ENCODE results near the gene CYTH3.
"Not testable (repeated sequence)": the region's sequence is repeated elsewhere in the genome, so short reads cannot be mapped to it uniquely, and the experiment has no call there.

CYTH3 gene

DNA sequence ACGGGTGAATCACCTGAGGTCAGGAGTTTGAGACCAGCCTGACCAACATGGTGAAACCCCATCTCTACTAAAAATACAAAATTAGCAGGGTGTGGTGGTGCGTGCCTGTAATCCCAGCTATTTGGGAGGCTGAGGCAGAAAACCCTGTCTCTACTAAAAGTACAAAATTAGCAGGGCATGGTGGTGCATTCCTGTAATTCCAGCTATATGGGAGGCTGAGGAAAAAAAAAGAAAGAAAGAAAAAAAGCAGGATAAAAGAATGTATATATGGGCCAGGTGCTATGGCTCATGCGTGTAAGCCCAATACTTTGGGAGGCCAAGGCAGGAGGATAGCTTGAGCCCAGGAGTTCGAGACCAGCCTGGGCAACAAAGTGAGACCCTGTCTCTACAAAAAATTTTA is 29.0 kb upstream of the CYTH3 start:
- H3K4me1 ChIP-seq (ENCODE audit: control insufficient read depth in 1 of 2, insufficient read depth in 2 of 2, low read length in 2 of 2); H3K27me3 ChIP-seq (ENCODE audit: control insufficient read depth in 1 of 2, insufficient read depth in 2 of 2, low read length in 2 of 2); H3K9me3 ChIP-seq (ENCODE audit: control insufficient read depth in 1 of 2, low read length in 2 of 2); H3K4me3 ChIP-seq (ENCODE audit: low read depth in 1 of 2, low read length in 2 of 2); H3K9ac ChIP-seq (ENCODE audit: low read depth in 1 of 2, low read length in 2 of 2); H3K36me3 ChIP-seq (ENCODE audit: control insufficient read depth in 1 of 2, insufficient read depth in 2 of 2, low read length in 2 of 2); H3K27ac ChIP-seq (ENCODE audit: low read depth, low read length): not testable (repeated sequence)

DNA sequence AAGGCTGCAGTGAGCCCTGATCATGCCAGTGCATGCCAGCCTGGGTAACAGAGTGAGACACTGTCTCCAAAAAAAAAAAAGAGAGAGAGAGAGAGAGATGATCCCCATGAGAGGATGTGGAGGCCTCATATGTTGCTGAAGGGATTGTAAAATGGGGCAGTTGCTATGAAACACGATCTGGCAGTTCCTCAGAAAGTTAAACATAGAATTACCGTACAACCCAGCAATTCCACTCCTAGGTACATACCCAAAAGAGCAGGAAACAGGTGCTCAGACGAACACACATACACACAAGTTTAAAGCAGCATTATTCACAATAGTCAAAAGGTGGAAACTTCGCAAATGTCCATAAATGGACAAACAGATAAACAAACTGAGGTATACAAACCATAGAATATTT is 27.4 kb upstream of the CYTH3 start:
- no peak overlapping the region for H3K9ac ChIP-seq (ENCODE audit: low read depth in 1 of 2, low read length in 2 of 2)
- H3K4me3 ChIP-seq (ENCODE audit: low read depth in 1 of 2, low read length in 2 of 2), result no peak overlapping the region
- no peaks in the 10 kb centered on the region for H3K4me1 ChIP-seq (ENCODE audit: control insufficient read depth in 1 of 2, insufficient read depth in 2 of 2, low read length in 2 of 2)
- no peaks in the 10 kb centered on the region for H3K36me3 ChIP-seq (ENCODE audit: control insufficient read depth in 1 of 2, insufficient read depth in 2 of 2, low read length in 2 of 2)
- H3K9me3 ChIP-seq (ENCODE audit: control insufficient read depth in 1 of 2, low read length in 2 of 2), result no peaks in the 10 kb centered on the region
- no peak overlapping the region for H3K27ac ChIP-seq (ENCODE audit: low read depth, low read length)
- no peaks in the 10 kb centered on the region for H3K27me3 ChIP-seq (ENCODE audit: control insufficient read depth in 1 of 2, insufficient read depth in 2 of 2, low read length in 2 of 2)

DNA sequence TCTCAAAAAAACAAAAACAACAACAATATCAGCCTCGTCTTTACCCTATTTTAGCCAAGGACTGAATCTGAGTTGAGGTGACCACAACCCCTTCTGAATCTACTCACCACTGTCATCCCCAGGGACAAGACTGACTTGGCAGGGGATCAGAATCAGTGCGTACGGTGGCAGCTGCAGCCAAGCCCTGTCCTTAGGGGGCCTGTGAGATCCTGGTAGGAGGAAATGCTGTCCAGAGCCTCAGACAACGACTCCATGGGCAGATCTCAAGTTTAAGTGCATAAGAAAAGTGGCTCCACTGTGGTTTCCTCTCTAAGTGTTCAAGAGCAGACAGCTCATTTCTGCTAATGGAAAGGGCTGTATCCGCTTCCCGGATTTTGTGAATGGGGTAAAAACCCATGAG is 22.4 kb upstream of the CYTH3 start:
- Histone ChIP-seq H3K9ac (ENCODE audit: low read depth in 1 of 2, low read length in 2 of 2) (no peak overlapping the region), H3K9me3 (ENCODE audit: control insufficient read depth in 1 of 2, low read length in 2 of 2) (no peaks in the 10 kb centered on the region), H3K4me3 (ENCODE audit: low read depth in 1 of 2, low read length in 2 of 2) (no peak overlapping the region), H3K36me3 (ENCODE audit: control insufficient read depth in 1 of 2, insufficient read depth in 2 of 2, low read length in 2 of 2) (no peaks in the 10 kb centered on the region), H3K27ac (ENCODE audit: low read depth, low read length) (no peak overlapping the region), H3K4me1 (ENCODE audit: control insufficient read depth in 1 of 2, insufficient read depth in 2 of 2, low read length in 2 of 2) (no peaks in the 10 kb centered on the region), H3K27me3 (ENCODE audit: control insufficient read depth in 1 of 2, insufficient read depth in 2 of 2, low read length in 2 of 2) (no peaks in the 10 kb centered on the region)

DNA sequence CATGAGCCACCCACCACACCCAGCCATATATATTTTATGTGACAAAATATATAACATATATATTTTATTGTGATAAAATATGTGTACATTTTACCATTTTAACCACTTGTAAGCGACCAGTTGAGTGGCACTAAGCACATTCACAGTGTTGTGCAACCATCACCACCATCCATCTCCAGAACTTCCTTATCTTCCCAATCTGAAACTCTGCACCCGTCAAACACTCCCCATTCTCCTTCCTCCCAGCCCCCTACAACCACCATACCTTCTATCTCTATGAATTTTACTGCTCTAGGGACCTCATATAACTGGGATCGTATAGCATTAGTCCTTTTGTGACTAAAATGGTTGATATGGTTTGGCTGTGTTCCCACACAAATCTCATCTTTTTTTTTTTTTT is 20.8 kb upstream of the CYTH3 start:
- Histone ChIP-seq H3K27me3 (ENCODE audit: control insufficient read depth in 1 of 2, insufficient read depth in 2 of 2, low read length in 2 of 2) (no peaks in the 10 kb centered on the region), H3K36me3 (ENCODE audit: control insufficient read depth in 1 of 2, insufficient read depth in 2 of 2, low read length in 2 of 2) (no peaks in the 10 kb centered on the region), H3K4me1 (ENCODE audit: control insufficient read depth in 1 of 2, insufficient read depth in 2 of 2, low read length in 2 of 2) (no peaks in the 10 kb centered on the region), H3K9me3 (ENCODE audit: control insufficient read depth in 1 of 2, low read length in 2 of 2) (no peaks in the 10 kb centered on the region), H3K9ac (ENCODE audit: low read depth in 1 of 2, low read length in 2 of 2) (no peak overlapping the region), H3K4me3 (ENCODE audit: low read depth in 1 of 2, low read length in 2 of 2) (no peak overlapping the region), H3K27ac (ENCODE audit: low read depth, low read length) (no peak overlapping the region)

DNA sequence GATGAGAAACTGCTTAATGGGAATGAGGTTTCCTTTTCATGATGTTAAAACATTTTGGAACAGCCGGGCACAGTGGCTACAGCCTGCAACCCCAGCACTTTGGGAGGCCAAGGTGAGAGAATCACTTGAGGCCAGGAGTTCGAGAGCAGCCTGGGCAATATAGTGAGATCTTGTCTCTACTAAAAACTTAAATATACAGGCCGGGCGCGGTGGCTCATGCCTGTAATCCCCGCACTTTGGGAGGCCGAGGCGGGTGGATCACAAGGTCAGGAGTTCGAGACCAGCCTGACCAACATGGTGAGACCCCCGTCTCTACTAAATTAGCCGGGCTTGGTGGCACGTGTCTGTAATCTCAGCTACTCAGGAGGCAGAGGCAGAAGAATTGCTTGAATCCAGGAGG is 19.5 kb upstream of the CYTH3 start:
- H3K9me3 ChIP-seq (ENCODE audit: control insufficient read depth in 1 of 2, low read length in 2 of 2); H3K4me3 ChIP-seq (ENCODE audit: low read depth in 1 of 2, low read length in 2 of 2); H3K27ac ChIP-seq (ENCODE audit: low read depth, low read length); H3K27me3 ChIP-seq (ENCODE audit: control insufficient read depth in 1 of 2, insufficient read depth in 2 of 2, low read length in 2 of 2); H3K36me3 ChIP-seq (ENCODE audit: control insufficient read depth in 1 of 2, insufficient read depth in 2 of 2, low read length in 2 of 2); H3K9ac ChIP-seq (ENCODE audit: low read depth in 1 of 2, low read length in 2 of 2); H3K4me1 ChIP-seq (ENCODE audit: control insufficient read depth in 1 of 2, insufficient read depth in 2 of 2, low read length in 2 of 2): not testable (repeated sequence)

DNA sequence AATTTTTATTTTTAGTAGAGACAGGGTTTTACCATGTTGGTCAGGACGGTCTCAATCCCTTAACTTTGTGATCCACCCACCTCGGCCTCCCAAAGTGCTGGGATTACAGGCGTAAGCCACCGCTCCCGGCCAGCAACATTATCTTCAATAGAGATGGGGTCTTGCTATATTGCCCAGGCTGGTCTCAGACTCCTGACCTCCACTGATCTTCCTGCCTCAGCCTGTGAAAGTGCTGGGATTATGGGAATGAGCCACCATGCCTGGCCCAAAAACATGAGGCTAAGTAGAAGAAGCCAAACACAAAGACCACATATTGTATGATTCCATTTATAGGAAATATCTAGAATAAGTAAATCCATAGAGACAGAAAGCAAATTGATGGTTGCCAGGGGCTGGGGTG is 19.1 kb upstream of the CYTH3 start:
- H3K27me3 ChIP-seq (ENCODE audit: control insufficient read depth in 1 of 2, insufficient read depth in 2 of 2, low read length in 2 of 2), result no peaks in the 10 kb centered on the region
- H3K36me3 ChIP-seq (ENCODE audit: control insufficient read depth in 1 of 2, insufficient read depth in 2 of 2, low read length in 2 of 2), result no peaks in the 10 kb centered on the region
- H3K9ac ChIP-seq (ENCODE audit: low read depth in 1 of 2, low read length in 2 of 2), result no peak overlapping the region
- H3K9me3 ChIP-seq (ENCODE audit: control insufficient read depth in 1 of 2, low read length in 2 of 2), result no peaks in the 10 kb centered on the region
- H3K4me3 ChIP-seq (ENCODE audit: low read depth in 1 of 2, low read length in 2 of 2), result no peak overlapping the region
- H3K4me1 ChIP-seq (ENCODE audit: control insufficient read depth in 1 of 2, insufficient read depth in 2 of 2, low read length in 2 of 2), result no peaks in the 10 kb centered on the region
- H3K27ac ChIP-seq (ENCODE audit: low read depth, low read length), result no peak overlapping the region

DNA sequence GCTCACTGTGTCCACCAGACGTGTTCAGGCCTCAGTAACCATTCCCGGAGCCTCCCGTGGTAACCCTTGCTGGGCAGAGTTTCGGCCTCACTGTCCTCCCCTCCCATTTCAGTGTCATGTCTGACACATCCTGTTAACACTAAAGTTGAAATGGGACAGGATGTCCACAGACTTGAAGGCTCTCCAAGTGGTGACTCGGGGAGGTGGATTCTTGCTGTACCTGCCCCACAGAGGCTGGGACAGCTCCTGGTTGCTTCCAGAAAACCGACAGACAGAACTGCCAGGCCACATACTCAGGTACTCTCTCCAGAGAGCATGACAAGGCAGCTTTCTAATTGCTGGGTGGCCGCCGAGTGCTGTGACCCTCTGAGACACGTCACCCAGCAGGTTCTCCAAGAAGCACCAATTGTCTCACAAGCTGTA is 17.9 kb upstream of the CYTH3 start:
- Histone ChIP-seq H3K4me3 (ENCODE audit: low read depth in 1 of 2, low read length in 2 of 2) (no peak overlapping the region), H3K4me1 (ENCODE audit: control insufficient read depth in 1 of 2, insufficient read depth in 2 of 2, low read length in 2 of 2) (no peaks in the 10 kb centered on the region), H3K27ac (ENCODE audit: low read depth, low read length) (no peak overlapping the region), H3K36me3 (ENCODE audit: control insufficient read depth in 1 of 2, insufficient read depth in 2 of 2, low read length in 2 of 2) (no peaks in the 10 kb centered on the region), H3K9ac (ENCODE audit: low read depth in 1 of 2, low read length in 2 of 2) (no peak overlapping the region), H3K27me3 (ENCODE audit: control insufficient read depth in 1 of 2, insufficient read depth in 2 of 2, low read length in 2 of 2) (no peaks in the 10 kb centered on the region), H3K9me3 (ENCODE audit: control insufficient read depth in 1 of 2, low read length in 2 of 2) (no peaks in the 10 kb centered on the region)

DNA sequence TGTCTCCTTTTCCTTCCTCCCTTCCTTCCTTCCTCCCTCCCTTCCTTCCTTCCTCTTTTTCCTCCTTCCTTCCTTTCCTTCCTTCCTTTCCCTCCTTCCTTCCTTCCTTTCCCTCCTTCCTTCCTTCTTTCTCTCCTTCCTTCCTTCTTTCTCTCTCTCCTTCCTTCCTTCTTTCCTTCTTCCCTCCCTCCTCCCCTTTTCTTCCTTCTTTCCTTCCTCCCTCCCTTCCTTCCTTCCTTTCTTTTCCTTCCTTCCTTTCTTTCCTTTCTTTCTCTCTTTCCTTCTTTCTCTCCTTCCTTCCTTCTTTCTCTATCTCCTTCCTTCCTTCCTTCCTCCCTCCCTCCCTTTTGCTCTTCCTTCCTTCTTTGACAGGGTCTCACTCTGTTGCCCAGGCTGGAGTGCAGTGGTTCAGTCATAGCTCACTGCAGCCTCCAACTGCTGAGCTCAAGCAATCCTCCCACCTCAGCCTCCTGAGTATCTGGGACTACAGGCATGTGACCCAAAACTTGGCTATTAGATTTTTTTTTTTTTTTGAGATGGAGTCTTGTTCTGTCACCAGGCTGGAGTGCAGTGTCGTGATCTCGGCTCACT is 15.9 kb upstream of the CYTH3 start:
- Histone ChIP-seq H3K9ac (ENCODE audit: low read depth in 1 of 2, low read length in 2 of 2) (no peak overlapping the region), H3K36me3 (ENCODE audit: control insufficient read depth in 1 of 2, insufficient read depth in 2 of 2, low read length in 2 of 2) (no peaks in the 10 kb centered on the region)

DNA sequence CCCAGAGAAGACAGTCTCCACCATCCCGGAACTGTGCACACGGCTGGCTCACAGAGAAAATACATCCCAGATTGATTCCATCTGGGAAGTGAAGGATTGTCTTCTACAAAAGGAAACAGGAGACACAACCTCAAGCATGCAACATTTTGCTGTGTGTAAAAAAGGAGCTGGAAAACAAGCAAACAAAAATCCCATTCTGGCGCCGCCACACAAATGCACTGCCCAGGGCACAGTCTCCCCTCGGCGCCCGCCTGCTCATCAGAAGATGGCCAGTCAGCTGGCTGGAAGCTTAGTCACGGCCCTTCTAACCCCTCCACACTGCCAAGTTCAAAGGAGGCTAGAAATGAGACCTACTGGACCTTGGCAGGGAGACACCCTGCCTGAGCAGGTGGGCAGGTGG is 14.1 kb upstream of the CYTH3 start:
- H3K36me3 ChIP-seq (ENCODE audit: control insufficient read depth in 1 of 2, insufficient read depth in 2 of 2, low read length in 2 of 2), result no peaks in the 10 kb centered on the region
- H3K4me1 ChIP-seq (ENCODE audit: control insufficient read depth in 1 of 2, insufficient read depth in 2 of 2, low read length in 2 of 2), result no peaks in the 10 kb centered on the region
- no peaks in the 10 kb centered on the region for H3K9me3 ChIP-seq (ENCODE audit: control insufficient read depth in 1 of 2, low read length in 2 of 2)
- no peak overlapping the region for H3K9ac ChIP-seq (ENCODE audit: low read depth in 1 of 2, low read length in 2 of 2)
- H3K27ac ChIP-seq (ENCODE audit: low read depth, low read length), result no peak overlapping the region
- H3K27me3 ChIP-seq (ENCODE audit: control insufficient read depth in 1 of 2, insufficient read depth in 2 of 2, low read length in 2 of 2), result no peaks in the 10 kb centered on the region
- no peak overlapping the region for H3K4me3 ChIP-seq (ENCODE audit: low read depth in 1 of 2, low read length in 2 of 2)

More for the DNA sequence above, 15.9 kb upstream of the CYTH3 start:
- no peaks in the 10 kb centered on the region for H3K4me1 ChIP-seq (ENCODE audit: control insufficient read depth in 1 of 2, insufficient read depth in 2 of 2, low read length in 2 of 2)
- no peak overlapping the region for H3K4me3 ChIP-seq (ENCODE audit: low read depth in 1 of 2, low read length in 2 of 2)
- H3K9me3 ChIP-seq (ENCODE audit: control insufficient read depth in 1 of 2, low read length in 2 of 2), result no peaks in the 10 kb centered on the region
- H3K27me3 ChIP-seq (ENCODE audit: control insufficient read depth in 1 of 2, insufficient read depth in 2 of 2, low read length in 2 of 2), result no peaks in the 10 kb centered on the region
- H3K27ac ChIP-seq (ENCODE audit: low read depth, low read length), result no peak overlapping the region

DNA sequence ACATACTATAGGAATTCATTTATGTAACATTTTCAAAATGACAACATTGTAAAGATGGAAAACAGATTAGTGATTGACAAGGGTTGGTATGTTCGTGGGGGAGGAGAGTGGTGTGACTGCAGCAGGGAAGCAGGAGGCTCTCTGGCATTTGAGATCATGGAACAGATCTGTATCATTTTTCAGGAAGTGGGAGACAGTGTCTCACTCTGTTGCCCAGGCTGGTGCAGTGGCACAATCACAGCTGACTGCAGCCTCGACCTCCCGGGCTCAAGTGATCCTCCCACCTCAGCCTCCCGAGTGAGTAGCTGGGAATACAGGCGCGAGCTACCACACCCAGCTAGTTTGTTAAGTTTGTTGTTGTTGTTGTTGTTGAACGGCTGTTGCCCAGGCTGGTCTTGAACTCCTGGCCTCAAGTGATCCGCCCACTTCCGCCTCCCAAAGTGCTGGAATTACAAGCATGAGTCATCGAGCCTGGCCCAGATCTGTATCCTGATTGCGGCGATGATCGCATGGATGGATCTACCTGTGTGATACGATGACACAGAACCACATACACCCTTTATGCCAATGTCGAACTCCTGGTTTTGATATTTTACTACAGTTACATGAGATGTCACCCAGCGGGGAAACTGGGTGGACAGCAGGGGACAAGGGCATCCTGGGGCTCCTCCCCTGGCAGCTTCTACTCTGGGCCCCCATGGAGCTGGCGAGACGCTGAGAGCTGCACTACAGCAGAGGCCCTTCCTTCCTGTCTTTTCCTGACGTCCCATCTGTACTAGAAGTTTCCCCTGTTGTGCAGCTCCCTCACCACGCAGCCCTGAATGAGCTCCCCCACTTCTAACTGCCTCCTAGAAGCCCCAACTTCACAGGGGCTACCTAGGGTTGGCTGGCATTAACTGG is 12.3 kb upstream of the CYTH3 start:
- H3K4me3 ChIP-seq (ENCODE audit: low read depth in 1 of 2, low read length in 2 of 2), result no peak overlapping the region
- no peaks in the 10 kb centered on the region for H3K9me3 ChIP-seq (ENCODE audit: control insufficient read depth in 1 of 2, low read length in 2 of 2)
- no peaks in the 10 kb centered on the region for H3K27me3 ChIP-seq (ENCODE audit: control insufficient read depth in 1 of 2, insufficient read depth in 2 of 2, low read length in 2 of 2)
- no peak overlapping the region for H3K9ac ChIP-seq (ENCODE audit: low read depth in 1 of 2, low read length in 2 of 2)
- no peak overlapping the region for H3K27ac ChIP-seq (ENCODE audit: low read depth, low read length)
- H3K4me1 ChIP-seq (ENCODE audit: control insufficient read depth in 1 of 2, insufficient read depth in 2 of 2, low read length in 2 of 2), result no peaks in the 10 kb centered on the region
- H3K36me3 ChIP-seq (ENCODE audit: control insufficient read depth in 1 of 2, insufficient read depth in 2 of 2, low read length in 2 of 2), result no peaks in the 10 kb centered on the region

Data from duodenal mucosa (tissue), 2 donors.